GM23338 (cell line): Measurements from ENCODE around the gene HEXA. TPM values are rescaled to one million over a fixed set of nuclear protein-coding genes. Genes with fewer than 3 reads are reported as not detected.
A peak's percentile ranks its signal among the peaks of the same experiment; 100 is the strongest.

ENCODE experiments used
- ATAC-seq: fragments of 200-7000 bp; cut with Tn5 transposase; 3 replicates; pipeline ENCODE4 v1.9.1; 2020
- DNase-seq: peaks from one replicate; pipeline ENCODE4 v3.0.0-alpha.2; 2015; ENCODE audit warnings: low spot score
- H2AFZ ChIP-seq: fragments of 200-600 bp; sonication (generic); 2 replicates; pipeline ENCODE4 v1.8.0; 2016; ENCODE audit warnings: antibody characterized with exemption, mild to moderate bottlenecking, moderate library complexity
- H3F3A ChIP-seq: fragments of 200-600 bp; sonication (generic); replicated peaks from 2 replicates; pipeline ENCODE4 v1.8.0; 2017; ENCODE audit warnings: antibody characterized with exemption, mixed run types, low read depth
- H3K27ac ChIP-seq: fragments of 200-600 bp; sonication (generic); 2 replicates; pipeline ENCODE4 v1.6.1; 2016; ENCODE audit warnings: low read depth
- H3K27me3 ChIP-seq: fragments of 200-600 bp; sonication (generic); 2 replicates; pipeline ENCODE4 v1.8.0; 2016; ENCODE audit warnings: mild to moderate bottlenecking, mixed run types, moderate library complexity; ENCODE audit not compliant: insufficient read depth
- H3K36me3 ChIP-seq: fragments of 200-600 bp; sonication (generic); 2 replicates; pipeline ENCODE4 v1.8.0; 2016; ENCODE audit warnings: mild to moderate bottlenecking; ENCODE audit not compliant: insufficient read depth
- H3K4me1 ChIP-seq: fragments of 200-600 bp; sonication (generic); 2 replicates; pipeline ENCODE4 v1.8.0; 2016; ENCODE audit warnings: mild to moderate bottlenecking, moderate library complexity; ENCODE audit not compliant: insufficient read depth
- H3K4me2 ChIP-seq: fragments of 200-600 bp; sonication (generic); 2 replicates; pipeline ENCODE4 v1.7.1; 2017; ENCODE audit warnings: mixed run types
- H3K4me3 ChIP-seq: fragments of 200-600 bp; sonication (generic); 2 replicates; pipeline ENCODE4 v1.6.1; 2016; ENCODE audit warnings: mixed run types
- H3K79me2 ChIP-seq: fragments of 200-600 bp; sonication (generic); replicated peaks from 2 replicates; pipeline ENCODE4 v1.8.0; 2017; ENCODE audit warnings: mild to moderate bottlenecking; ENCODE audit not compliant: insufficient read depth
- H3K9me2 ChIP-seq: fragments of 200-600 bp; sonication (generic); 2 replicates; pipeline ENCODE4 v1.8.0; 2017; ENCODE audit not compliant: insufficient read depth
- H4K20me1 ChIP-seq: fragments of 200-600 bp; sonication (generic); replicated peaks from 2 replicates; pipeline ENCODE4 v1.8.0; 2017; ENCODE audit warnings: mild to moderate bottlenecking; ENCODE audit not compliant: insufficient read depth
- H3K27ac Mint-ChIP-seq: 2 replicates; pipeline ENCODE4 v1.8.0; 2020; ENCODE audit warnings: inconsistent platforms, mild to moderate bottlenecking, moderate library complexity, mixed read lengths
- H3K27me3 Mint-ChIP-seq: 3 replicates; pipeline ENCODE4 v1.8.0; 2022; ENCODE audit warnings: low read depth, mild to moderate bottlenecking, moderate library complexity, mixed read lengths, inconsistent platforms; ENCODE audit not compliant: insufficient read depth, poor library complexity
- H3K36me3 Mint-ChIP-seq: 3 replicates; pipeline ENCODE4 v1.8.0; 2021; ENCODE audit warnings: low read depth, mild to moderate bottlenecking, inconsistent platforms, moderate library complexity, mixed read lengths
- H3K4me1 Mint-ChIP-seq: 3 replicates; pipeline ENCODE4 v1.8.0; 2020; ENCODE audit warnings: mild to moderate bottlenecking, inconsistent platforms, mixed read lengths
- H3K4me3 Mint-ChIP-seq: 3 replicates; pipeline ENCODE4 v1.8.0; 2021; ENCODE audit warnings: moderate library complexity, mild to moderate bottlenecking, inconsistent platforms, mixed read lengths
- H3K9me3 Mint-ChIP-seq: 3 replicates; pipeline ENCODE4 v1.8.0; 2020; ENCODE audit warnings: moderate library complexity, mild to moderate bottlenecking, inconsistent platforms, mixed read lengths
- CREB1 ChIP-seq: fragments of 250-450 bp; sonication (Bioruptor Pico); IDR thresholded peaks from 2 replicates; pipeline ENCODE4 v1.5.0; 2020; ENCODE audit warnings: low read depth, mild to moderate bottlenecking, moderate library complexity
- CTCF ChIP-seq, 2 experiments: fragments of 200-600 bp in 1 of 2; sonication (generic) in 1 of 2; conservative IDR thresholded peaks; 2 replicates each; pipeline versions ENCODE4 v1.5.1 to v1.6.1; 2016 to 2017; ENCODE audit warnings: antibody characterized with exemption in 2 of 2, low read depth in 2 of 2, mild to moderate bottlenecking in 2 of 2, moderate library complexity in 1 of 2
- ETS1 ChIP-seq: IDR thresholded peaks from 2 replicates; pipeline ENCODE4 v1.6.1; 2016; ENCODE audit warnings: antibody characterized with exemption
- EZH2 ChIP-seq: fragments of 200-600 bp; sonication (generic); IDR thresholded peaks from one replicate; pipeline ENCODE4 v1.8.0; 2017; ENCODE audit warnings: antibody characterized with exemption, mild to moderate bottlenecking, low read depth; ENCODE audit not compliant: unreplicated experiment
- EZH2phosphoT487 ChIP-seq: fragments of 200-600 bp; sonication (generic); IDR thresholded peaks from one replicate; pipeline ENCODE4 v1.8.1; 2018; ENCODE audit warnings: antibody characterized with exemption; ENCODE audit not compliant: unreplicated experiment
- JUNB ChIP-seq: IDR thresholded peaks from one replicate; pipeline ENCODE4 v1.6.1; 2016; ENCODE audit warnings: antibody characterized with exemption; ENCODE audit not compliant: unreplicated experiment
- NANOG ChIP-seq: IDR thresholded peaks from 2 replicates; pipeline ENCODE4 v1.6.1; 2016; ENCODE audit warnings: antibody characterized with exemption, borderline replicate concordance
- POLR2AphosphoS5 ChIP-seq: IDR thresholded peaks from 2 replicates; pipeline ENCODE4 v1.6.1; 2016; ENCODE audit warnings: antibody characterized with exemption, low read depth
- ZNF114 ChIP-seq: fragments of 250-450 bp; sonication (Bioruptor Pico); IDR thresholded peaks from 2 replicates; pipeline ENCODE4 v1.5.0; 2020; ENCODE audit warnings: mild to moderate bottlenecking, moderate library complexity
- ZNF331 ChIP-seq: fragments of 250-450 bp; sonication (Bioruptor Pico); IDR thresholded peaks from 2 replicates; pipeline ENCODE4 v1.5.0; 2020; ENCODE audit warnings: low read depth, mild to moderate bottlenecking, moderate library complexity
- ZNF462 ChIP-seq: fragments of 250-450 bp; sonication (Bioruptor Pico); IDR thresholded peaks from 2 replicates; pipeline ENCODE4 v1.5.0; 2020; ENCODE audit warnings: mild to moderate bottlenecking, moderate library complexity
- long read RNA-seq: library from polyadenylated mRNA; unstranded; transcript quantifications from one replicate; pipeline ENCODE4 v2.0.0, GENCODE V29; 2020; ENCODE audit not compliant: unreplicated experiment
- polyA plus RNA-seq: library from polyadenylated mRNA; unstranded; fragments of >200 nt; fragmentation: Nextera tagmentation; extraction: Ambion mirVana; gene quantifications from 2 replicates; pipeline ENCODE4 v1.2.1, GENCODE V29; 2016
- total RNA-seq: library from RNA; depleted of rRNA; stranded (reverse); fragments of >200 nt; shearing (Covaris generic); gene quantifications from 2 replicates; pipeline ENCODE4 v1.2.3, GENCODE V29; 2014; rRNA removed
- TF ChIP-seq, protein P1 (sequence below): IDR thresholded peaks from one replicate; pipeline ENCODE4 v1.6.1; 2018; ENCODE audit warnings: antibody characterized with exemption; ENCODE audit not compliant: unreplicated experiment

Gene HEXA
- 41.0 and 43.8 TPM in 2 replicates for total RNA-seq
- polyA plus RNA-seq, result 37.0 and 43.0 TPM in 2 replicates
- long read RNA-seq, full-length matches to known transcripts, result 34 of 39 reads
- long read RNA-seq, partial matches to known transcripts, result 2 of 39 reads
- long read RNA-seq, other reads (novel, unspliced or antisense), result 3 of 39 reads

DNA sequence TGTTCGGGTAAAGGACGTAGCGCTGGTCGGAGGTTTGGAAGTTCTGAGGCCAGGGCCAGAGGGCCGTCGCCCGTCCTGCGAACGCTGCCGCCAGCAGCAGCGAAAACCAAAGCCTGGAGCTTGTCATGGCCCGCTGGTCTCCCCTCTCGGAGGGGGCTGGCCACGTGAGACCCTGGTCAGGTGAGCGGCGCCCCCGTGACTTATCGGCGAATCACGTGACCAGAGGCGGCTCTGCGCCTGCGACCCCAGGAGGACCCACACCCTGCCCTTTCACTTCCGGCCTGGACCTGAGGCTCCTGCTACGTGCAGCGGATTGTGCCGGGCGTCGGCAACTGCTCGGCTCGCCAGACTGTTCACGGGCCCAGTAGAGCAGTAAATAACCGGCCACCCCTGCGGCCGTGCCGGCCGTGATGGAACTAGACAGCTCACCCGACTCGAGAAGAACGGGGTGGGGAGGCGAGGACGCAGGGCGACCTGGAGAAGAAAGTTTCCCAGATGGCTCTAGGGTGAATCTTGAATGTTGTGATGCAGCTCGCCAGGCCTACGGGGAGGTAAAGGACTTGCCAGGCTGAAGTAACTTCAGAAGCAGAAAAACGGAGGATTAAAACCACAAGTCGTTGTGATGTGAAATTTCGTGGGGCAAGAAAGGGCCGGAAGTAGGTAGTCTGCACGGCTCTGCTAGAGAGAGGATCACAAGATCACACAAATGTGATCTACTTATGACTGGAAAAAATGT is at the start of gene HEXA:
Gene HEXA (minus strand): TSS at position 169 of the 736 bp plus-strand sequence. CDS start 42 bp downstream, at position 127.
- Histone ChIP-seq H3K79me2 (peaks cover 35% of the 10 kb centered on the region), H4K20me1 (no peaks in the 10 kb centered on the region; the same call in 1 of the 2 replicates), H3K4me2 (peak within 1 kb of the TSS; percentile 97), H3K36me3 (no peaks in the 10 kb centered on the region), H3K27ac (peak within 1 kb of the TSS; percentile 89), H2AFZ (peak within 1 kb of the TSS; percentile 100), H3K27me3 (no peaks in the 10 kb centered on the region), H3F3A (0 out of 2 replicates have a peak, but pooled peaks cover 4% of the 10 kb centered on the region), H3K9me2 (no peaks in the 10 kb centered on the region), H3K4me3 (peak within 1 kb of the TSS; percentile 96), H3K4me1 (peaks cover 11% of the 10 kb centered on the region; the same call in 1 of the 2 replicates)
- peak; percentile 98 for ATAC-seq
- Mint-ChIP-seq H3K36me3 (no peaks in the 10 kb centered on the region), H3K4me1 (peaks cover 18% of the 10 kb centered on the region), H3K27ac (peak within 1 kb of the TSS; percentile 78), H3K4me3 (peak within 1 kb of the TSS; percentile 93), H3K27me3 (peaks cover 15% of the 10 kb centered on the region), H3K9me3 (peaks cover 7% of the 10 kb centered on the region; the same call in 2 of the 3 replicates)
- TF ChIP-seq ETS1 (peak; percentile 90), ZNF331 (CRISPR knock-in tag) (no peak), CTCF (conservative IDR thresholded peaks at IDR 0.05; ENCODE audit: low read depth in 2 of 2) (no peak), POLR2AphosphoS5 (peak; percentile 98), EZH2phosphoT487 (no peak), ZNF114 (CRISPR knock-in tag) (no peak), NANOG (no peak), EZH2 (no peak), ZNF462 (CRISPR knock-in tag) (no peak), JUNB (no peak), CREB1 (CRISPR knock-in tag) (peak; percentile 75)
- TF ChIP-seq, protein P1, sequence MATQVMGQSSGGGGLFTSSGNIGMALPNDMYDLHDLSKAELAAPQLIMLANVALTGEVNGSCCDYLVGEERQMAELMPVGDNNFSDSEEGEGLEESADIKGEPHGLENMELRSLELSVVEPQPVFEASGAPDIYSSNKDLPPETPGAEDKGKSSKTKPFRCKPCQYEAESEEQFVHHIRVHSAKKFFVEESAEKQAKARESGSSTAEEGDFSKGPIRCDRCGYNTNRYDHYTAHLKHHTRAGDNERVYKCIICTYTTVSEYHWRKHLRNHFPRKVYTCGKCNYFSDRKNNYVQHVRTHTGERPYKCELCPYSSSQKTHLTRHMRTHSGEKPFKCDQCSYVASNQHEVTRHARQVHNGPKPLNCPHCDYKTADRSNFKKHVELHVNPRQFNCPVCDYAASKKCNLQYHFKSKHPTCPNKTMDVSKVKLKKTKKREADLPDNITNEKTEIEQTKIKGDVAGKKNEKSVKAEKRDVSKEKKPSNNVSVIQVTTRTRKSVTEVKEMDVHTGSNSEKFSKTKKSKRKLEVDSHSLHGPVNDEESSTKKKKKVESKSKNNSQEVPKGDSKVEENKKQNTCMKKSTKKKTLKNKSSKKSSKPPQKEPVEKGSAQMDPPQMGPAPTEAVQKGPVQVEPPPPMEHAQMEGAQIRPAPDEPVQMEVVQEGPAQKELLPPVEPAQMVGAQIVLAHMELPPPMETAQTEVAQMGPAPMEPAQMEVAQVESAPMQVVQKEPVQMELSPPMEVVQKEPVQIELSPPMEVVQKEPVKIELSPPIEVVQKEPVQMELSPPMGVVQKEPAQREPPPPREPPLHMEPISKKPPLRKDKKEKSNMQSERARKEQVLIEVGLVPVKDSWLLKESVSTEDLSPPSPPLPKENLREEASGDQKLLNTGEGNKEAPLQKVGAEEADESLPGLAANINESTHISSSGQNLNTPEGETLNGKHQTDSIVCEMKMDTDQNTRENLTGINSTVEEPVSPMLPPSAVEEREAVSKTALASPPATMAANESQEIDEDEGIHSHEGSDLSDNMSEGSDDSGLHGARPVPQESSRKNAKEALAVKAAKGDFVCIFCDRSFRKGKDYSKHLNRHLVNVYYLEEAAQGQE, result no peak
- peak; percentile 99 for DNase-seq
